ENCODE data around the gene DNAH12. TPM values are rescaled to one million over a fixed set of nuclear protein-coding genes. Genes with fewer than 3 reads are reported as not detected.

DNAH12 gene
- total RNA-seq, 1 experiment from 2014 or later, result not detected

GRCh38 chr3:57278237-57278636, 265.9 kb downstream of the DNAH12 start (continued):
- TF ChIP-seq, protein P1, sequence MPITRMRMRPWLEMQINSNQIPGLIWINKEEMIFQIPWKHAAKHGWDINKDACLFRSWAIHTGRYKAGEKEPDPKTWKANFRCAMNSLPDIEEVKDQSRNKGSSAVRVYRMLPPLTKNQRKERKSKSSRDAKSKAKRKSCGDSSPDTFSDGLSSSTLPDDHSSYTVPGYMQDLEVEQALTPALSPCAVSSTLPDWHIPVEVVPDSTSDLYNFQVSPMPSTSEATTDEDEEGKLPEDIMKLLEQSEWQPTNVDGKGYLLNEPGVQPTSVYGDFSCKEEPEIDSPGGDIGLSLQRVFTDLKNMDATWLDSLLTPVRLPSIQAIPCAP (CRISPR knock-in tag; IDR thresholded peaks at IDR 0.05), result no peak
- TF ChIP-seq, protein P2, sequence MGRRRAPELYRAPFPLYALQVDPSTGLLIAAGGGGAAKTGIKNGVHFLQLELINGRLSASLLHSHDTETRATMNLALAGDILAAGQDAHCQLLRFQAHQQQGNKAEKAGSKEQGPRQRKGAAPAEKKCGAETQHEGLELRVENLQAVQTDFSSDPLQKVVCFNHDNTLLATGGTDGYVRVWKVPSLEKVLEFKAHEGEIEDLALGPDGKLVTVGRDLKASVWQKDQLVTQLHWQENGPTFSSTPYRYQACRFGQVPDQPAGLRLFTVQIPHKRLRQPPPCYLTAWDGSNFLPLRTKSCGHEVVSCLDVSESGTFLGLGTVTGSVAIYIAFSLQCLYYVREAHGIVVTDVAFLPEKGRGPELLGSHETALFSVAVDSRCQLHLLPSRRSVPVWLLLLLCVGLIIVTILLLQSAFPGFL (CRISPR knock-in tag; IDR thresholded peaks at IDR 0.05; ENCODE audit: borderline replicate concordance), result no peak
- TF ChIP-seq NFATC4 (CRISPR knock-in tag; IDR thresholded peaks at IDR 0.05) (no peak), JAZF1 (CRISPR knock-in tag; IDR thresholded peaks at IDR 0.05) (no peak), HMGXB4 (CRISPR knock-in tag; IDR thresholded peaks at IDR 0.05) (no peak)
- TF ChIP-seq, protein P3, sequence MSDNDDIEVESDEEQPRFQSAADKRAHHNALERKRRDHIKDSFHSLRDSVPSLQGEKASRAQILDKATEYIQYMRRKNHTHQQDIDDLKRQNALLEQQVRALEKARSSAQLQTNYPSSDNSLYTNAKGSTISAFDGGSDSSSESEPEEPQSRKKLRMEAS (CRISPR knock-in tag; IDR thresholded peaks at IDR 0.05), result no peak

GRCh38 chr3:57275393-57275792, 268.8 kb downstream of the DNAH12 start:
- no peaks in the 10 kb centered on the region for H3K4me1 Mint-ChIP-seq
- H3K27ac Mint-ChIP-seq, result no peak overlapping the region
- no peak for ATAC-seq
- H3K27me3 Mint-ChIP-seq (ENCODE audit: low read depth), result no peaks in the 10 kb centered on the region
- H3K4me3 Mint-ChIP-seq, result no peak overlapping the region
- no peak for TF ChIP-seq AFF4 (CRISPR knock-in tag; IDR thresholded peaks at IDR 0.05; ENCODE audit: borderline replicate concordance)
- no peak for TF ChIP-seq KAT7 (CRISPR knock-in tag; IDR thresholded peaks at IDR 0.05; ENCODE audit: borderline replicate concordance)
- no peak for TF ChIP-seq SOX15 (CRISPR knock-in tag; IDR thresholded peaks at IDR 0.05)
- TF ChIP-seq, protein P4, sequence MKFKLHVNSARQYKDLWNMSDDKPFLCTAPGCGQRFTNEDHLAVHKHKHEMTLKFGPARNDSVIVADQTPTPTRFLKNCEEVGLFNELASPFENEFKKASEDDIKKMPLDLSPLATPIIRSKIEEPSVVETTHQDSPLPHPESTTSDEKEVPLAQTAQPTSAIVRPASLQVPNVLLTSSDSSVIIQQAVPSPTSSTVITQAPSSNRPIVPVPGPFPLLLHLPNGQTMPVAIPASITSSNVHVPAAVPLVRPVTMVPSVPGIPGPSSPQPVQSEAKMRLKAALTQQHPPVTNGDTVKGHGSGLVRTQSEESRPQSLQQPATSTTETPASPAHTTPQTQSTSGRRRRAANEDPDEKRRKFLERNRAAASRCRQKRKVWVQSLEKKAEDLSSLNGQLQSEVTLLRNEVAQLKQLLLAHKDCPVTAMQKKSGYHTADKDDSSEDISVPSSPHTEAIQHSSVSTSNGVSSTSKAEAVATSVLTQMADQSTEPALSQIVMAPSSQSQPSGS (CRISPR knock-in tag; IDR thresholded peaks at IDR 0.05; ENCODE audit: borderline replicate concordance, low read depth), result no peak
- TF ChIP-seq CREB1 (CRISPR knock-in tag; IDR thresholded peaks at IDR 0.05), result no peak
- no peak for TF ChIP-seq HMGA2 (CRISPR knock-in tag; IDR thresholded peaks at IDR 0.05)
- TF ChIP-seq NFYB (CRISPR knock-in tag; conservative IDR thresholded peaks at IDR 0.05; ENCODE audit: low read depth), result no peak
- no peak for TF ChIP-seq ZBTB21 (CRISPR knock-in tag; IDR thresholded peaks at IDR 0.05; ENCODE audit: borderline replicate concordance)
- no peak for TF ChIP-seq JAZF1 (CRISPR knock-in tag; IDR thresholded peaks at IDR 0.05)
- TF ChIP-seq ZNF423 (CRISPR knock-in tag; IDR thresholded peaks at IDR 0.05), result no peak
- no peak for TF ChIP-seq SMAD4 (CRISPR knock-in tag; IDR thresholded peaks at IDR 0.05)
- TF ChIP-seq NR1H2 (CRISPR knock-in tag; IDR thresholded peaks at IDR 0.05), result no peak
- no peak for DNase-seq (ENCODE audit: low spot score)
- ChIA-PET POLR2A (no interaction called here), CTCF (no interaction called here)
- H3K9me3 Mint-ChIP-seq, result peaks cover 13% of the 10 kb centered on the region
- H3K36me3 Mint-ChIP-seq, result peaks cover 24% of the 10 kb centered on the region
